Cortex of kidney (tissue), 1 donor: ENCODE measurements around the gene RBKS.
"Not testable (repeated sequence)": the region's sequence is repeated elsewhere in the genome, so short reads cannot be mapped to it uniquely, and the experiment has no call there.

Experiments
- DNase-seq: peaks from one replicate; lab custom pipeline; 2025; lab: John Stamatoyannopoulos, UW

Gene RBKS

GRCh38 chr2:27873091-27873490 lies 17.1 kb downstream of the RBKS start:
- no peak for DNase-seq

- no peak for DNase-seq
Observed at GRCh38 chr2:27871802-27872201, 18.4 kb downstream of the RBKS start.

- no peak for DNase-seq
Observed at GRCh38 chr2:27870724-27871123, 19.5 kb downstream of the RBKS start.

- DNase-seq = no peak
Observed at GRCh38 chr2:27869763-27870162, 20.4 kb downstream of the RBKS start.

- no peak for DNase-seq
Observed at GRCh38 chr2:27866237-27866636, 23.9 kb downstream of the RBKS start.

- not testable (repeated sequence) for DNase-seq
Observed at GRCh38 chr2:27863955-27864354, 26.2 kb downstream of the RBKS start.

GRCh38 chr2:27863146-27863545 lies 27.0 kb downstream of the RBKS start:
- no peak for DNase-seq

- DNase-seq = no peak
Observed at GRCh38 chr2:27860111-27860510, 30.1 kb downstream of the RBKS start.

- DNase-seq = no peak
Observed at GRCh38 chr2:27857417-27858172, 32.6 kb downstream of the RBKS start.

GRCh38 chr2:27856956-27857355 lies 33.2 kb downstream of the RBKS start:
- DNase-seq = no peak

GRCh38 chr2:27856386-27856785 lies 33.8 kb downstream of the RBKS start:
- DNase-seq = no peak

- no peak for DNase-seq
Observed at GRCh38 chr2:27855476-27855875, 34.7 kb downstream of the RBKS start.

- no peak for DNase-seq
Observed at GRCh38 chr2:27854229-27854862, 35.8 kb downstream of the RBKS start.

GRCh38 chr2:27852691-27853090 lies 37.5 kb downstream of the RBKS start:
- no peak for DNase-seq

- DNase-seq = no peak
Observed at GRCh38 chr2:27849558-27850205, 40.5 kb downstream of the RBKS start.

GRCh38 chr2:27847333-27847732 lies 42.9 kb downstream of the RBKS start:
- no peak for DNase-seq

- DNase-seq = no peak
Observed at GRCh38 chr2:27844821-27845255, 45.3 kb downstream of the RBKS start.

GRCh38 chr2:27843992-27844391 lies 46.2 kb downstream of the RBKS start:
- no peak for DNase-seq

GRCh38 chr2:27842894-27843293 lies 47.3 kb downstream of the RBKS start:
- no peak for DNase-seq

- no peak for DNase-seq
Observed at GRCh38 chr2:27839022-27839618, 51.1 kb downstream of the RBKS start.

- DNase-seq = no peak
Observed at GRCh38 chr2:27838502-27838901, 51.7 kb downstream of the RBKS start.

- DNase-seq = no peak
Observed at GRCh38 chr2:27833931-27834330, 56.3 kb downstream of the RBKS start.

- DNase-seq = no peak
Observed at GRCh38 chr2:27832396-27832795, 57.8 kb downstream of the RBKS start.
